GM18502 (cell line): ENCODE results near the gene CAPN1.
"Not testable (repeated sequence)": the region's sequence is repeated elsewhere in the genome, so short reads cannot be mapped to it uniquely, and the experiment has no call there.

Experiments
- ATAC-seq: cut with Tn5 transposase; IDR thresholded peaks from one replicate; pipeline ENCODE4 v1.9.1; 2021; ENCODE audit warnings: mild to moderate bottlenecking; ENCODE audit not compliant: unreplicated experiment, poor library complexity

Gene CAPN1

GRCh38 chr11:65248184-65248710 lies 66.5 kb downstream of the CAPN1 start:
- not testable (repeated sequence) for ATAC-seq

GRCh38 chr11:65251476-65251875 lies 69.7 kb downstream of the CAPN1 start:
- no peak for ATAC-seq

DNA sequence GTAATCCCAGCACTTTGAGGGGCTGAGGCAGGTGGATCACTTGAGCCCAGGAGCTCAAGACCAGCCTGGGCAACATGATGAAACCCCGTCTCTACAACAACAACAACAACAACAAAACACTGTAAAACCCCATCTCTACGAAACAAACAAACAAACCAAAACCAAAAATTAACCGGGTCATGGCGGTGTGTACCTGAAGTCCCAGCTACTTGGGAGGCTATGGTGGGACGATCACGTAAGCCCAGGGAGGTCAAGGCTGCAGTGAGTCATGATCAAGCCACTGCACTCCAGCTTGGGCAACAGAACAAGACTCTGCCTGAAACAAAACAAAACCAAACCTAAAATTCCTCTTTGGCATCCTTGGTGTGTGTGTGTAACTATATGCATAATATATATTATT lies 73.0 kb downstream of the CAPN1 start:
- no peak for ATAC-seq

DNA sequence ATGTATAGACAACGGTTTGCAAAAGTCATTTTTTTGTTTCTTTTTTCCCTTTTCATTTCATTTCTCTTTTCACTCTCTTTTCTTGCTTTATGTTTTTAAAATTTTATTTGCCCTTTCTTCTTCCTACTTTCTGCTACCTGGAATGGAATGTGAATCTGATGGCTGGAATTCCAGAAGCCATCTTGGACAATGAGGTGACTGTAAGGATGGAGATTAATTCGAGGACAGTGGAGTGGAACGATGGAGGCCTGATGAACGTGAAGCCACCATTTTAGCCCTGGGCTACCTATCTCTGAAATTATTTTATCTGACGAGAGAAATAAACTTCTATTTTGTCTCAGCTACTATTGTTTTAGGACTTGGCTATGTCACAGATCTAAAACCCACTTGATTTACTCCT lies 77.3 kb downstream of the CAPN1 start:
- ATAC-seq: no peak

GRCh38 chr11:65260302-65260701 lies 78.6 kb downstream of the CAPN1 start:
- ATAC-seq: no peak

DNA sequence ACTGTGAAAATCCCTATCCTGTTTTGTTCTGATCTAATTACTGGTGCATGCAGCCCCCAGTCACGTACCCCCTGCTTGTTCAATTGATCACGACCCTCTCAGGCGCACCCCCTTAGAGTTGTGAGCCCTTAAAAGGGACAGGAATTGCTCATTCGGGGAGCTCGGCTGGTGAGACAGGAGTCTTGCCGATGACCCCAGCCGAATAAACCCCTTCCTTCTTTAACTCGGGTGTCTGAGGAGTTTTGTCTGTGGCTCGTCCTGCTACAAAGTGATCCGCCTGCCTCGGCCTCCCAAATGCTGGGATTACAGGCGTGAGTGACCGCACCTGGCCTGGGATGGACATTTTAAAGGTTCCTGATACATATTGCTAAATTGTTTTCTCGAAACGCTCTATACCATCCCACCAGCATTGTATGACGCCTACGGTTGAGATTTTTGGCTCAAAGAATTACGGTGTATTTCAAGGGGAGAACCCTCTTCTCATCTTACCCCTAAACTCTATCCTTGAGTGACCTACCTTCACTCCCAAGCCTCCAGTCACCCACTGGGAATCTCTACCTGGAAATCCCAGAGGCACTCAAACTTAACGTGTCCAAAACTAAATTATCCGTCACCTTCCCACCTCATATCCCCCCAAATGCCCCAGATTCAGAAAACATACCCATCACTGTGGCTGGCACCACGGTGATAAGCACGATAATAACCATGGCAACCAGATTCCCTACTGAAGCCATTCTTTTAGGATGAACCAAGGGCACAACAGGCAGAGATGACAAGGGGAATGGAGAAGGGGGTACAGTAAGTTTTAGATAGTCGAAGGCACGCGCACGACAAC lies 79.2 kb downstream of the CAPN1 start:
- no peak for ATAC-seq
